GM19452 (cell line): ENCODE results near the gene HEATR1.
A peak's percentile ranks its signal among the peaks of the same experiment; 100 is the strongest.
"Not testable (repeated sequence)": the region's sequence is repeated elsewhere in the genome, so short reads cannot be mapped to it uniquely, and the experiment has no call there.

Experiments used
- ATAC-seq: cut with Tn5 transposase; IDR thresholded peaks from one replicate; pipeline ENCODE4 v1.9.1; 2021; ENCODE audit not compliant: unreplicated experiment

The HEATR1 gene

GRCh38 chr1:236603991-236604904 is at the start of gene HEATR1:
Gene HEATR1, minus strand, starts transcription at chr1:236604516. Its CDS starts 421 bp downstream, at chr1:236604095.
- peak; percentile 98 for ATAC-seq

- no peak for ATAC-seq
Measured at GRCh38 chr1:236645016-236645680, 40.8 kb upstream of the HEATR1 start.

GRCh38 chr1:236642763-236643162 is 38.4 kb upstream of the HEATR1 start:
- no peak for ATAC-seq

- no peak for ATAC-seq
Measured at GRCh38 chr1:236639686-236640085, 35.4 kb upstream of the HEATR1 start.

- no peak for ATAC-seq
Measured at GRCh38 chr1:236638945-236639344, 34.6 kb upstream of the HEATR1 start.

GRCh38 chr1:236636017-236636416 is 31.7 kb upstream of the HEATR1 start:
- no peak for ATAC-seq

- no peak for ATAC-seq
Measured at GRCh38 chr1:236627727-236628408, 23.6 kb upstream of the HEATR1 start.

GRCh38 chr1:236623371-236624166 is 19.3 kb upstream of the HEATR1 start:
- no peak for ATAC-seq

- ATAC-seq, result no peak
Measured at GRCh38 chr1:236622407-236622806, 18.1 kb upstream of the HEATR1 start.

- ATAC-seq, result no peak
Measured at GRCh38 chr1:236619398-236619797, 15.1 kb upstream of the HEATR1 start.

GRCh38 chr1:236618507-236618906 is 14.2 kb upstream of the HEATR1 start:
- no peak for ATAC-seq

- no peak for ATAC-seq
Measured at GRCh38 chr1:236615399-236616148, 11.3 kb upstream of the HEATR1 start.

GRCh38 chr1:236612349-236612748 is 8.0 kb upstream of the HEATR1 start:
- no peak for ATAC-seq

GRCh38 chr1:236608930-236609726 is 4.8 kb upstream of the HEATR1 start:
- ATAC-seq, result no peak

- not testable (repeated sequence) for ATAC-seq
Measured at GRCh38 chr1:236607597-236607996, 3.3 kb upstream of the HEATR1 start.

GRCh38 chr1:236604905-236605806 is 840 bp upstream of the HEATR1 start:
- no peak for ATAC-seq

GRCh38 chr1:236602171-236602570 is 2.1 kb downstream of the HEATR1 start:
- ATAC-seq, result no peak

- no peak for ATAC-seq
Measured at GRCh38 chr1:236590553-236591150, 13.7 kb downstream of the HEATR1 start.
